Activated T-helper 1 cell treated with anti-CD3 and anti-CD28 coated beads, Interleukin-12 subunit alpha, Interleukin-12 subunit beta, Interleukin-2, Interleukin-4 antibody, amounts not matched to agents 30 ng/mL and 10 ng/mL and 1 ng/mL, durations not matched to agents 14 hours and 24 hours and 36 hours (primary cell): Measurements from ENCODE around the gene TBC1D1. TPM values are rescaled to one million over a fixed set of nuclear protein-coding genes. Genes with fewer than 3 reads are reported as not detected.
A peak's percentile ranks its signal among the peaks of the same experiment; 100 is the strongest.

Experiments
- DNase-seq: peaks from one replicate; pipeline ENCODE4 v3.0.0; 2021; ENCODE audit warnings: low spot score
- H3K27ac Mint-ChIP-seq: one replicate; pipeline ENCODE4 v1.8.0; 2021; ENCODE audit warnings: mild to moderate bottlenecking, mixed read lengths
- H3K27me3 Mint-ChIP-seq: one replicate; pipeline ENCODE4 v1.8.0; 2022; ENCODE audit warnings: mild to moderate bottlenecking, moderate library complexity, mixed read lengths; ENCODE audit not compliant: insufficient read depth
- H3K36me3 Mint-ChIP-seq: one replicate; pipeline ENCODE4 v1.8.0; 2021; ENCODE audit warnings: low read depth, mixed read lengths
- H3K4me1 Mint-ChIP-seq: one replicate; pipeline ENCODE4 v1.8.0; 2021; ENCODE audit warnings: low read depth, mixed read lengths
- H3K4me3 Mint-ChIP-seq: one replicate; pipeline ENCODE4 v1.8.0; 2021; ENCODE audit warnings: mild to moderate bottlenecking, moderate library complexity, mixed read lengths
- H3K9me3 Mint-ChIP-seq: one replicate; pipeline ENCODE4 v1.8.0; 2021; ENCODE audit warnings: mixed read lengths
- intact Hi-C: fragments of 100-400 bp; cut with micrococcal nuclease; formaldehyde crosslinking; loops from one replicate; pipeline ENCODE4 v1.15.1; 2024
- total RNA-seq: library from RNA; stranded (reverse); gene quantifications from 2 replicates; pipeline ENCODE4 v1.2.3, GENCODE V29; 2022

Gene TBC1D1
- total RNA-seq, 1 donor from 2014 or later: 52.6 TPM

DNA sequence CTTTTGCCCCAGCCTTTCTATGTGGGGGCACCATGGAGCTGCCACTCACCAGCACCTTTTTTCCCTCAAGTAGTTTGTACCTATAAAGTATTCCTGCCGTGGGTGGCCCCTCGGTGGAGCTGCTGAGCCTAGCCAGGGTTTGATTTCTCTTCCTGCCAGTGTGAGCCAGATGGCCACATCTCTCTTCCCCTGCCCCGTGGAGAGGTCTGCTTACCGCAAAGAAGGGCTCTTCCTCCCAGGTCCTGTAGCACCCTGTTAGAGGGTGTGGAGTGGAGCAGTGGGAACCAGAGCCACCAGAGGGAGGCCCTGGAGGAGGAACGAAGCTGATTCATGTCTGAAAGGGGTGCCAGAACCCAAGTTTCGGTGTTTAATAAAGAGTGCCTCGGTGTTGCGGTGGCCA, 164.7 kb downstream of the TBC1D1 start:
- peaks cover 17% of the 10 kb centered on the region for H3K36me3 Mint-ChIP-seq
- no peak overlapping the region for H3K4me3 Mint-ChIP-seq
- intact Hi-C loops: no loop called here
- H3K4me1 Mint-ChIP-seq: no peaks in the 10 kb centered on the region
- no peaks in the 10 kb centered on the region for H3K9me3 Mint-ChIP-seq
- H3K27me3 Mint-ChIP-seq: no peaks in the 10 kb centered on the region
- H3K27ac Mint-ChIP-seq: no peak overlapping the region
- no peak for DNase-seq

DNA sequence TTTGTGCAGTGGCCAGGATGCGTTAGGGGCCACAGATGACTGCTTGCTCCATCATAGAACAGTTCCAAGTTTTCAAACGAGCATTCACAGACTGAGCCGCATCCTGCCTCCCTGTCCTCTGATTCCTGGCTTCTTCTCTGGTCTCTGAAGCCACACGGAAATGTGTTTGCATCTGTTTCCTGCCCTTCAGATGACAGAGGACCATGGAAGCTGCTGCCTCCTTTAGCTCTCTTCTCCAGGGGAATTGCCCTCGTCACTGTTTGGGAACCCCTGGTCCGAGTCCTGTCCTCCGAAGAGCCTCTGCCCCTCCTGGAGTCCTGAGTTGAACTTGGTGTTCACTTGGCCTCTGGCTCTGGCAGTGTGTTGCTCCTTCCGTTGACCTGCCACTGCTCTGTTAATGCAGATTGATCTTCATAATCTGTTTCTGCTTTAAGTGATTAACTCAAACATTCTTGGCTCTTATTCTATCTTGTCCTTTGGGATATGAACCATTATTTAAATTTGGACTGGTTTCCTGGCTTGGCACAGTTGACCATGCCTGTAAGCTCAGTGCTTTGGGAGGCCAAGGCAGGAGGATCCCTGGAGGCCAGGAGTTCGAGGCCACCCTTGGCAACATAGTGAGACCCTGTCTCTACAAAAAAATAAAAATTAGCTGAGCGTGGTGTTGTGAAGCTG, 165.3 kb downstream of the TBC1D1 start:
- Mint-ChIP-seq H3K36me3 (peaks cover 23% of the 10 kb centered on the region), H3K27ac (peak overlapping the region; percentile 16), H3K27me3 (no peaks in the 10 kb centered on the region), H3K9me3 (no peaks in the 10 kb centered on the region), H3K4me3 (no peak overlapping the region), H3K4me1 (no peaks in the 10 kb centered on the region)
- intact Hi-C loops: no loop called here
- no peak for DNase-seq

DNA sequence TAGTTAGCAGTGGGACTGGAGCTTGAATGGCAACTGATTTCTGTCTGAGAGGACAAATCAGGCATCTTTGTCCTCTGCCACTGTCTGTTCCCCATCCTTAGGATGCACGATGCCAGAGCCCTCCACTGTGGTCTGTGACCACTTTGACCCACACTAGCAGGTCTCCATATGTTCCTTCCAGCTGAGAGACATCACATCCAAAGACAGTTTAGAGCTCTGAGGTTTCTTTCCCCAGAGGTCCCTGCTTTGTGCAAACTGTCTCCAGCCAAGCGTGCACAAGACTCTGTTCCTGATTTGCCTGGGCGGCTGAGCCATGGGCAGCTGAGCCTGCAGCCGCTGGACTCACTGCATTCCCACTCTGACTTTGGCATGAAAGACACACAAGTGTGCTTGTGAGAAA, 167.3 kb downstream of the TBC1D1 start:
- intact Hi-C loops: no loop called here

DNA sequence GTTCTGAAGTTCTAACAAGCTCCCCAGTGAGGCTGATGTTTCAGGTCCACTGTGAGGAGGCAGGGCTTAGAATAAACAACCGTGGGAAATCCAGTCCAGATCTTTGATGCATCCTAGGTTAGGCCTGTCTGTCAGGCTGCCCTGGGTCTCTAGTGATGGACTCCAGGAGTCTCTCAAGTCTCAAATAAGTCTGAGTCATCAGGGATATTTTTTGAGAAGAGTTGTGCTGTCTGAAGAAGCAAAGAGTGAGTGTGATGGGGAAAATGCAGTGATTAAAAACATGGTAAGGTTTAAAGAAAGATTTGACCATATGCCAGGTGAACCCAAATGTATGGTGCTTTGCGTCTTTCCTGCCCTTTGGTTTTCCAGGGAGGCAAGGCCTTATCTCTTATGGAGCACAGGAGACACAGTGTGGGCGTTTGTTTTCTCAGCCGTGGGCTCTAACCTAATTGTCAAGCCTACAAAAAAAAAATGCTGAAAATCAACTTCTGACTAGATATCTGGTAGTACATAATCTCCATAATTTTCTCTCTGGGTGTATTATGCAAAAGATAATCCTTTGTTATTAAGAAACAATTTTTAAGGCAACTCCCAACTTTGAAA, 170.0 kb downstream of the TBC1D1 start:
- intact Hi-C loops: loop anchor here (5.0 to 10.0 kb wide), 2 partner anchors 101 to 394 kb away; no protein-coding TSS in a partner anchor
- Mint-ChIP-seq H3K9me3 (no peaks in the 10 kb centered on the region), H3K27me3 (no peaks in the 10 kb centered on the region), H3K27ac (no peak overlapping the region), H3K4me1 (peaks cover 16% of the 10 kb centered on the region), H3K36me3 (peaks cover 22% of the 10 kb centered on the region), H3K4me3 (no peak overlapping the region)
- DNase-seq: no peak

More for the DNA sequence above, 167.3 kb downstream of the TBC1D1 start:
- Mint-ChIP-seq H3K4me3 (no peak overlapping the region), H3K4me1 (peaks cover 16% of the 10 kb centered on the region), H3K9me3 (no peaks in the 10 kb centered on the region), H3K27ac (no peak overlapping the region), H3K27me3 (no peaks in the 10 kb centered on the region), H3K36me3 (peaks cover 25% of the 10 kb centered on the region)
- DNase-seq: no peak

DNA sequence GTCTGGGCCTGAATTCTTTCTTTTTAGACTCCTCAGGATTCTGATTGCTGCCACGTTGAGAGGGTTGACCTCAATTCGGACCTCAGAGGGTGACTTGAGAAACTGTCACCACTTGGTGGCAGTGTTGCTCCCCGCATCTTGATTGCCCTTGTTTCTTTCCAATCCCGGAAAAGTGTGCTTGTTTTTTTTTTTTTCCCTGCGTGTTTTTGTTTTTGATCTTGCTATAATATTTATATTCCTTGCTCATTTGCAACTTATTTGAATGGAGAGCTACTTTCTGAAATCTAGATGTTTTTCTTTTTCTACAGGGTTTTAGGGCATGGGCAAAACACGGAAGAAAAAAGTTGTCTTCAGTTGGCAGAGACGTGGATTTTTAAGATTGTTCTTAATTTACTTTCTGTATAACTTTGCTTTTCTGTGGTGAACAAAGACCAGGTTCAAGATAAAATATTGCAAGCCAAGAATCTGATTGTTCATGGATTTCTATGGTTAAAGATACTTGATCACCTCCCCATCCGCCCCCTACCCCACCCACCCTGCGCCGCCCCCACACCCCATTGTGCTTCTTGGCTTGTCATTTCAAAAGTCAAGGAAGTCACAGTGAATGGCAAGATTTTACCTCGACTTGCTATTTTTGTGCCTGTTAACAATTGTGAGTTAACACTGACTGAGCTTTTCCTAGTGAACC, 171.3 kb downstream of the TBC1D1 start:
- intact Hi-C loops: loop anchor here (1.0 to 10.0 kb wide), 9 partner anchors 71 to 795 kb away; partner anchors contain the start of gene TLR6
- Mint-ChIP-seq H3K27ac (peak overlapping the region; percentile 69), H3K27me3 (no peaks in the 10 kb centered on the region), H3K9me3 (no peaks in the 10 kb centered on the region), H3K36me3 (peaks cover 18% of the 10 kb centered on the region), H3K4me1 (peaks cover 16% of the 10 kb centered on the region), H3K4me3 (peak overlapping the region; percentile 83)
- DNase-seq: peak; percentile 42

DNA sequence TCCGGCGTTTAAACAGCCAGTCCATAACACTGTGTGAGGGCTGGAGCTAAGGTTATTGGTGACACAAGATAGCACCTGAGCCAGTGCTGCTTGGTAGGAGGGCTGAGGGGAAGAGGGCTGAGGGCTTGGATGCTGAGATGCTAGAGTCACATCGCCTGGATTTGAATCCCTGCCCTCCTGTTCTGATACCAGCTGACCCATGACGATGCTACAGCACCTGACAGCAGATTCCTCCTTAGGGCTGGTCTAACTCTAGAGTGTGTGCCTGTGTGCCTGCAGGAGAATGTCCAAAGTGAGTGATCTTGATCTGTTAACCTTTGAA, 171.9 kb downstream of the TBC1D1 start:
- Mint-ChIP-seq H3K36me3 (peaks cover 16% of the 10 kb centered on the region), H3K27me3 (no peaks in the 10 kb centered on the region), H3K4me3 (no peak overlapping the region), H3K27ac (peak overlapping the region; percentile 16), H3K9me3 (no peaks in the 10 kb centered on the region), H3K4me1 (peaks cover 16% of the 10 kb centered on the region)
- intact Hi-C loops: loop anchor here (1.0 to 10.0 kb wide), 9 partner anchors 70 to 794 kb away; partner anchors contain the start of gene TLR6
- DNase-seq: no peak

DNA sequence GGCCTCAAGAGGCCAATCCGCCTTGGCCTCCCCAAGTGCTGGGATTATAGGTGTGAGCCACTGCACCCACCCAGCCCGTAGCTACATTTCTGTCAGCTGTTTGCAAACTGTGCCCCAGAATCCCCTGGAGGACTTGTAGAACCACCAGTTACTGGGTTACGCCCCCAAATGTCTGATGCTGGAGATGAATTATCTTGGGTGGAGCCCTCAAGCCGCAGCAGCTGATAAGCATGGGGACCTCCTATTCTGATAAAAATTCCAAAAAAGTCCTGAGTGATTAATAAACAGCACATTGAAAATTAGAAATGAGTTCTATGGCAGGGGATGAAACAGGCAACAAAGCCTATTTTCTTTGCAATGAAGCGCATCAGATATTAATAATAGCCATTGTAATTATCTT, 174.3 kb downstream of the TBC1D1 start:
- Mint-ChIP-seq H3K27ac (no peak overlapping the region), H3K36me3 (peaks cover 19% of the 10 kb centered on the region), H3K9me3 (no peaks in the 10 kb centered on the region), H3K27me3 (no peaks in the 10 kb centered on the region), H3K4me3 (no peak overlapping the region), H3K4me1 (peaks cover 30% of the 10 kb centered on the region)
- intact Hi-C loops: loop anchor here (10.0 kb wide), 1 partner anchor 390 kb away; no protein-coding TSS in a partner anchor
- DNase-seq: no peak

DNA sequence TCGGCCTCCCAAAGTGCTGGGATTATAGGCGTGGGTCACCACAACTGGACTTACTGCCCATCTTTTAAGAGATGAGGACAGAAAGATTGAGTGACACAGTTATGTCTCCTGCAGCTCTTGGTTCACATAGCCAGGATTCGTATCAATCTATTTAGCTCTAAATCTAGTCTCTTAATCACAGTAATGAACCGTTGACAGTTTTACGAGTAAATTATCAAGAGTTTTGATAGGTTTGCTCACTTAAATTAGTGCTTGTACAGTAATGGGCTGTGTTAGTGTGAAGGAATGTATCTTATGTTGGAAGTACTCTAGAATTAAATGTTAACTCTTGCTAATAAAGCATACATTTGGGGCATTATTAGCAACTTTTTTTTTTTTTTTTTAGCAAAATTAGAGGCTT, 175.0 kb downstream of the TBC1D1 start:
- no peaks in the 10 kb centered on the region for H3K27me3 Mint-ChIP-seq
- H3K4me3 Mint-ChIP-seq: no peak overlapping the region
- DNase-seq: no peak
- H3K9me3 Mint-ChIP-seq: no peaks in the 10 kb centered on the region
- H3K4me1 Mint-ChIP-seq: peaks cover 36% of the 10 kb centered on the region
- peaks cover 13% of the 10 kb centered on the region for H3K36me3 Mint-ChIP-seq
- intact Hi-C loops: loop anchor here (10.0 kb wide), 1 partner anchor 389 kb away; no protein-coding TSS in a partner anchor
- no peak overlapping the region for H3K27ac Mint-ChIP-seq

DNA sequence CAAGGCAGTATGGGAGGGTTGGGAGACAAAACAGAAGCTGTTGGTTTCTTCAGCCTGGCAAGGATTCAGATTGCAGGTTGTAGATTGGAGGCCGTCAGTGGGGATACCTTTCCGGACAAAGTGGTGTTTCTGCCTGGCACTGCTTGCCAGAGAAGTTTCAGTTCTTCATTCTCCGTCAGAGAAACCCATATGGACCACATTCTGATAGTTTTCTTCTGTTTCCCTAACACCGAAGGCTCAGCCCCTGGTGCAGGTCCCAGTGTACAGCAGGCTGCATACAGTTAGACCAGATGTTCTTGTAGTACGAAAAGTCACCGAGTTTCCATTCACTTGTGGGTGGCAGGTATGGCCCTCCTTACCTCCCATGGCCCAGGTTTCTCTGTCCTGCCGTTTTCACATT, 176.6 kb downstream of the TBC1D1 start:
- DNase-seq: no peak
- Mint-ChIP-seq H3K4me1 (peaks cover 42% of the 10 kb centered on the region), H3K36me3 (peaks cover 7% of the 10 kb centered on the region), H3K9me3 (no peaks in the 10 kb centered on the region), H3K27ac (no peak overlapping the region), H3K4me3 (no peak overlapping the region), H3K27me3 (no peaks in the 10 kb centered on the region)
- intact Hi-C loops: loop anchor here (10.0 kb wide), 1 partner anchor 387 kb away; no protein-coding TSS in a partner anchor

DNA sequence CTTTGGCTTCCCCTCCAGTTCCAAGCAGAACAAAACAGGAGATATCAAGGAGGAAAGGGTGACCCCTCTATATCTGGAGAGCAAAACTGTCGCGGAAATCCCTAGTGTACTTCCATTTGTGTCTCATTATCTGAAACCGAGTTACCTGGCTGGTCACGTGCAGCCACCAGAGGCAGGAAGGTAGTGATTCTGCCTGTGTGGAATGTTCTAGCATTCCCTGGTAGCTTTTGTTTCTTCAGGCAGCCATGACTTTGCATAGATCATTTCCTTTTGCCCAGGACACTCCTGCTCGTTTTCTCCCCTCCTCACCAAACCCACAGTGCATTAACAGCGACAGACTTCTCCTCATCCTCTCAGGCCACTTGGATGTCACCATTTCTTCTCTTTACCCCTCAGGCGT, 177.2 kb downstream of the TBC1D1 start:
- intact Hi-C loops: loop anchor here (10.0 kb wide), 1 partner anchor 387 kb away; no protein-coding TSS in a partner anchor
- H3K4me1 Mint-ChIP-seq: peaks cover 41% of the 10 kb centered on the region
- H3K27ac Mint-ChIP-seq: no peak overlapping the region
- H3K36me3 Mint-ChIP-seq: peaks cover 8% of the 10 kb centered on the region
- no peak for DNase-seq
- no peak overlapping the region for H3K4me3 Mint-ChIP-seq
- H3K9me3 Mint-ChIP-seq: no peaks in the 10 kb centered on the region
- no peaks in the 10 kb centered on the region for H3K27me3 Mint-ChIP-seq

DNA sequence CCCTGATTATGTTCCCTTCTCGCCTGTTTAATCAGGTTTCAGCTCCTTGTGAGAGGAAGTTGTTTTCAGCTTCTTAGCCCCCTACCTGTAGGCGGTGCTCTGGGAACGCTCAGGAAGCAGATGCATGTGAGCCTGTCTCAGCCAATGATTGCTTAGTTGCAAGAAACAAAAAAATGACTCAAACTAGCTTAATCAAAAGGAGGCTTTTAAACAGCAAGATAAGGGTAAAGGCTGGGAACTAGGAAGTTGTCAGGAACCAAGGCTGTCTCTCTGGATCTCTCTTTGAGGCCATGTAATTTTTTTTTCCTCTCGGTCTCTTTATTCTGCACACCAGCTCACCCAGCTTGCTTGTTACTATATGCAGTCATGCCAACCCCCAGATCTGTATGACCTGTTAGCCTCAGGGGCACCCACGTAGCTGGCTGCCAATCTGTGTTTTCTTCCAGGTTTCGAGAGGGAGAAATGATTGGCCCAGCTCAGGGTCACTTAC, 178.4 kb downstream of the TBC1D1 start:
- peaks cover 13% of the 10 kb centered on the region for H3K36me3 Mint-ChIP-seq
- H3K27ac Mint-ChIP-seq: no peak overlapping the region
- H3K4me3 Mint-ChIP-seq: no peak overlapping the region
- peak; percentile 34 for DNase-seq
- H3K27me3 Mint-ChIP-seq: no peaks in the 10 kb centered on the region
- intact Hi-C loops: loop anchor here (10.0 kb wide), 1 partner anchor 385 kb away; no protein-coding TSS in a partner anchor
- peaks cover 40% of the 10 kb centered on the region for H3K4me1 Mint-ChIP-seq
- no peaks in the 10 kb centered on the region for H3K9me3 Mint-ChIP-seq

DNA sequence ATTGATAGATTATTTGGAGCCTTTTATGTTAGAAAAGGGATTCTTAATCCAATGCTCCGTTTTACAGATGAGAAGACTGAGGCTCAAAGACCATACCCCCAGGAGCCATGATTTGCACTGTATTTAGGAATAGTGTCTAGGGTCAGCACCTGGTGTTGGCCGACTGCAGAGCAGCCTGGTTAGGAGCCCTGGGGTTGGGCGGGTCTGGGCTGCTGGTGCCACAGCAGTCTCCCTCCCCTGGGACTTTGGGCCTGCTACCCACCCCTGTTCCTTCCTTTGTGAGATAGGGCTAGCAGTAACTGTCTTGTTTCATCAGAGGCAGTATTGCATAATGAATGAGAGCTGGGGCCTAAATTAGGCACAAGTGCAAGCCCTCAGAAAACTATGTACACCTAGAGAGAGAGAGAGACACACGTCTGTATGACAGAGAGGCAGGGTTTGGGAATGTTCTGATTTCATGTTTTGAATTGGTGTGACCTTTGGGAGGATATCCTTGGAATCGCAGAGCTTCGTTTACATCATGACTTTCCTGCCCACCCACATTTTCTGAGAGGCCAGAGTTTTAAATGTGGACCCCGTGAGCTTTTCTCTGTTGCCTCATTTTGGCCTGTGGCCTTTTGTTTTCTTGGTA, 181.0 kb downstream of the TBC1D1 start:
- Mint-ChIP-seq H3K4me3 (no peak overlapping the region), H3K4me1 (peaks cover 49% of the 10 kb centered on the region), H3K27ac (no peak overlapping the region), H3K9me3 (no peaks in the 10 kb centered on the region), H3K36me3 (peaks cover 25% of the 10 kb centered on the region), H3K27me3 (no peaks in the 10 kb centered on the region)
- intact Hi-C loops: no loop called here
- no peak for DNase-seq
